Measurements from ENCODE around the gene PPP6R3. TPM values are rescaled to one million over a fixed set of nuclear protein-coding genes. Genes with fewer than 3 reads are reported as not detected.
A peak's percentile ranks its signal among the peaks of the same experiment; 100 is the strongest.
"Not testable (repeated sequence)": the region's sequence is repeated elsewhere in the genome, so short reads cannot be mapped to it uniquely, and the experiment has no call there.

PPP6R3 gene
- polyA plus RNA-seq, 1 donor: 62.8 TPM

DNA sequence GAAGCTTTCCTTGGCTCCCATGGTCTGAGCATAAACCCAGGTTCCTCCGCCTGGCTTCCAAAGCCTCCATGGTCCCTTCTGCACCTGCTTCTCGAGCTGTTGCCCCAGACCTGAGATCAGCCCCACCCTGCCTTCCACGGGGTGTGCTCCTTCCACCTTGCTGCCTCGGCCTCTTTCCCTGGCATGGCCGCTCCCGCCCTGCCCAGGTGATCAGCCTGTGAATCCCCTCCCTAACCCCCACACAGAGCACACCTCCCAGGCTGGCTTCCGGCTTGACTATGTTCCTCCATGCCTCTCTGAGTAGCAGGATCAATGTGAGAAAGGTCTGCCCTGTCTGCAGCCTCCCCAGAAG, 2.7 kb upstream of the PPP6R3 start:
- no peak for DNase-seq

DNA sequence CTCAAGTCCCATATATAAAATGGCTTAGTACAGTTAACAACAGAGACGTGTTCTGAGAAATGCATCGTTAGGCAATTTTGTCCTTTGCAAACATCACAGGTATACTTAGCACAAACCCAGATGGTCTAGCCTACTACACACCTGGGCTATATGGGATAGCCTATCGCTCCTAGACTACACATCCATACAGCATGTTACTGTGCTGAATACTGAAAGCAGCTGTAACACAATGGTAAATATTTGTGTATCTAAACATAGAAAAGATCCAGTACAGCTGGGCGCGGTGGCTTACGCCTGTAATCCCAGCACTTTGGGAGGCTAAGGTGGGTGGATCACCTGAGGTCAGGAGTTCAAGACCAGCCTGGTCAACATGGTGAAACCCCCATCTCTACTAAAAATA, 2.2 kb upstream of the PPP6R3 start:
- DNase-seq: not testable (repeated sequence)

- DNase-seq: peak; percentile 98
These were observed 439 bp upstream of the PPP6R3 start for GRCh38 chr11:68459886-68460740.

DNA sequence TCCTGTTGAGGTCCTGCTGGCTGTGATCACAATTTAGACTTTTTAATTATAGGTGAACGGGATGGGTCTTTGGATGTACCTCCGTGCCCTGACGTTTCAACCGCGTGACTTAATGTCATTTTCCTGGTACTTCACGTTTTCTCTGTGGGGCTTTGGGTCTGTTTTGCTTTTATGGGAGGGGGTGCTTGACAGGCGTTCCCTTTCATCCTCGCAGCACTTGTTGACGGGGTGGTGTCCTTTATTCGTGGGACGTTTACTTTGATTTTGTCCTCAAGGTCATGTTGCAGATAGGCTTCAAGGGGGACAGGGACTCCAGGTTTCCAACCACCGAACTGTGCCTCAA, 994 bp downstream of the PPP6R3 start:
- DNase-seq: no peak

DNA sequence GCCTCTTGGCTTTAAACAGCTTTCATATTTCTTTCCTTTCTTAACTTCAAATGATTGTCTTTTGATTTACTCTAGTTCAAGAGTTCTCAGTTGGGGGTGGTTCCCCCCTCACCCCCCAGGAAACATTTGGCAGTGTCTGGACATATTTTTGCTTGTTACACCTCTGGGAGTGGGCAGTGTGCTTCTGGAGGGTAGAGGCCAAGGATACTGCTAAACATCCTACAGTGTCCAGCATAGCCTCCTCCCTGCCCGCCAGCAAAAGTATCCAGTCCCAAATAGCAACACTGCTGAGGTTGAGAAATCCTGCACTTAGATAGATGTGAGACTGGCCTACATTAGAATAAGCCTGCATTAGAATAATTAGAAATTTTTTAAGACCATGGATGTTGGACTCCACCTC, 3.2 kb downstream of the PPP6R3 start:
- no peak for DNase-seq

- DNase-seq: no peak
These were observed 6.8 kb downstream of the PPP6R3 start for GRCh38 chr11:68467201-68467834.

DNA sequence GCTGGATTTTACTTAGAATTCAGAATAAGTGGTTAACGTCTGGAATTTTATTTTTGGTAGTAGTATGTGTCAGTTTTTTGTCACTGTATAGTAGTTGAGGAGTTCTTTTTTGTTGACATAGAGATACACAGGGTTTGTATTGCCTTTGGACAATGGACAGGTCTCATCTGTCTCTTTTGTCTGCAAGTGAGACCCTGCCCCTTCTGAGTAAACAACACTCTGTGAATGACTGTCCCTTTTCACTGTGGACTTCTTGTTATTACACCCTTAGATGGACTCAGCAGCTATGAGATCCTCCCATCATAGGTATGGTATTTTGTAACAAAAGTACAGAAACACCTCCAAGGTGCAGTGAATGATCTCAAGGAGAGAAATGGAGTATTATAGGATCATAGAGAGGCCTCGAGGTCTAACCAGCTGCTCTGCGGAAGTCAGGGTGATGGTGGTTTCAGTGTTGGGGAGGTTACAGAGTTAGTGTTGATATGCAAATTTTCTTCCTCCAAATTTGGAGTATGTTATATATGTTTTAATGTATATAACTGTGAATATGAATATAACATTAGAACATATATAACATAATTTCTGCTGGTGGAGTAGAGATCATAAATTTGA, 7.8 kb downstream of the PPP6R3 start:
- no peak for DNase-seq

- DNase-seq: no peak
These were observed 8.6 kb downstream of the PPP6R3 start for GRCh38 chr11:68469122-68469521.

- no peak for DNase-seq
These were observed 9.1 kb downstream of the PPP6R3 start for GRCh38 chr11:68469642-68470041.

DNA sequence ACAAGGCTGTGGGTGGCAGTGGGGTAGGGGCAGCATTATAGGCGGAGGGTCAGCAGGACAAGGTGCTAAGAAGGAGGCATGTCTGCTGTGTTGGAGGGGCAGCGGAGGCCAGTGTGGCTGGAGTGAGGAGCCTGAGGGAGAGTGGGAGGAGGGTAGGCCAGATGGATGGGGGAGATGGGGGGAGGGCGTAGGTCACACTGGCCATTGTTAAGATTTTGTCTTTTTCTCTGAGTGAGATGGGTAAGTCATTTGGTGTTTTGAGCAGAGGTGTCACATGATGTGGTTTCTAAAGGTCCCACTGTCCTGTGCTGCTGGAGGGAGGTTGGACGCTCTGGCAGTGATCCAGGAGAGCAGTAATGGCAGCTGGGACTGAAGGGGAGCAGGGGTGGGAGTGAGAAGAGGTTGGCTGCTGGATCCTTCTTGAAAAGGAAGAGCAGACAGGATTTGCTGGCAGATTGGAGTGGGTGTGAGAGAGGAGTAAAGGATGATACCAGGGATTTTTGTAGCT, 9.8 kb downstream of the PPP6R3 start:
- no peak for DNase-seq

GRCh38 chr11:68471360-68472340, 11.1 kb downstream of the PPP6R3 start:
- no peak for DNase-seq

GRCh38 chr11:68472778-68473177, 12.2 kb downstream of the PPP6R3 start:
- no peak for DNase-seq

DNA sequence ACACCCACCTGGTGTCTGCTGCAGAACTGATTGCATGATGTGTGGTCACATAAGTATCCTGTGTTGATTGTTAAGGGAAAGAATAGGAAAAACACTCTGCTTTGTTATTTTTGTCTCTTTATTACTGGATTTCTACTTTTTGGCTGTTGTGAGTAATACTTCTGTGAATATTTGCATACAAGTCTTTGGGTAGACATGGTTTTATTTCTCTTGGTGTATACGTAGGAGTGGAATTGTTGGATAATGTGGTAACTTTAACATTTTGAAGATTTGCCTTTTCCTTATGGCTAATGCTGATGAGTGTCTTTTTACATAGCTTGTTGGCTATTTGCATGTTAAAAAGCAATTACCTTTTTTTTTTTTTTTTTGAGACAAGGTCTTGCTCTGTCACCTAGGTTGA, 13.1 kb downstream of the PPP6R3 start:
- no peak for DNase-seq

GRCh38 chr11:68475626-68476025, 15.1 kb downstream of the PPP6R3 start:
- not testable (repeated sequence) for DNase-seq

DNA sequence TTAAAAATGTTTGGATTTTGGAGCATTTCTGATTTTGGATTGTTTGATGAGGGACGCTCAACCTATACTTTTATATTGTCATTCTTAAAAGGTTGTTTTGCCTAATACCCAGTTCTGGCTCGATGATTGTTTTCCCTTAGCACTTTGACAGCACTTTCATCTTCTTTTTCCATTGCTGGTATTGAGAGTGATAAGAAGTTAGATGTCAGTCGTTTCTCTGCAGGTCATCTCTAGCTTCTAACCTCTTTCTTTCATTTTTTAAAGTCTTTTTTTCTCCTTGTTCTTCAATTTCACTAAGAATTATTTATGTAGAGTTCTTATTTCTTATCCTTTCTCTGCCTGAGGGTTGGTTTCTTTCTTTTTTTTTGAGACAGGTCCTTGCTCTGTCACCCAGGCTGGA, 18.8 kb downstream of the PPP6R3 start:
- no peak for DNase-seq

DNA sequence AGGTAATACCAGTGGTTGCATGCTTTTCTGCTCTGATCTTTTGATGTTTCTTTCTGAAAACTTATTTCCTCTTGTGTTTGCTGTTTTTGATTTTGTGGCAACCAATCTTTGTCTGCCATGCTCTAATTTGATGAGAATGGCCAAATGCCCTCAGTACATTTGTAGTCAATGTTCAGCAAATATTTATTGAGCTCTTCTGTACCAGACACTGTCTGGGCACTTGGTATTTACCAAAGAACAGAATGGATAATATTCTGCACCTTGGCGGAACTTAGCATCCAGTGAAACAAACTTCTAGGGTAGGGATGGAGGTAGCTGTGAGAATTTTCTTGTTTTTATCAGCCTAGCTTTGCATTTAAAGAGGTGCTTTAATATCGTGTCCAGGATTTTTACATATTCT, 19.6 kb downstream of the PPP6R3 start:
- DNase-seq: no peak

DNA sequence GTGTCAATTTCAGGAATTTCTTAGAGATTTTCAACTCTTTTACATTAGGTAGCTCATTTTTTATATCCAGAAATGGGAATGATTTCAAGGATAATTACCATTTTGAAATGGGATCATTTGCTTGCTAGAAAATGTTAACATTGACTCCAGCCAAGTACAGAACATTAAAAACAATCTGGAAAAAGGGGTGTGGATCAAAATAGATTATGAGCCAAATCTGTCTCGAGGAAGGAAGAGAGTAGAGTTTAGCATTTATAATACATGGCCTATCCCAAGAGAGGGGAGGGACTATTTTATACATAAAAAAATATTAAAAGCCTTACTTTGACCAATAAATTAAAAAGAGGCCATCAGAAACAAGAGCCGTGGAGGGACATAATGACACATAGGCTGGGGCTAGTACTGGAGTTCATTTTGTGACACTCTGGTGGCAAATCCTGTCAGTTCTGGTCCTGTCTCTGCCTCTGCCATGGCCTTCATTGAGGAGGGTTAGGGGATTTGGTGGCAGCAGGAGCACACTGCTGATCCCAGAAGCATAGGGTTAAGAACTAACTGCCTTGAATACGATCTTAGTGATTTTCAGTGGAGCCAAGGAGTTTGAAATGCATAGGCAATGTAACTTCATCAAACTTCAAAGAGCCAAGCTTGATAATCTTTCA, 20.4 kb downstream of the PPP6R3 start:
- DNase-seq: no peak

GRCh38 chr11:68481579-68482240, 21.2 kb downstream of the PPP6R3 start:
- no peak for DNase-seq

GRCh38 chr11:68488623-68489022, 28.1 kb downstream of the PPP6R3 start:
- DNase-seq: no peak

DNA sequence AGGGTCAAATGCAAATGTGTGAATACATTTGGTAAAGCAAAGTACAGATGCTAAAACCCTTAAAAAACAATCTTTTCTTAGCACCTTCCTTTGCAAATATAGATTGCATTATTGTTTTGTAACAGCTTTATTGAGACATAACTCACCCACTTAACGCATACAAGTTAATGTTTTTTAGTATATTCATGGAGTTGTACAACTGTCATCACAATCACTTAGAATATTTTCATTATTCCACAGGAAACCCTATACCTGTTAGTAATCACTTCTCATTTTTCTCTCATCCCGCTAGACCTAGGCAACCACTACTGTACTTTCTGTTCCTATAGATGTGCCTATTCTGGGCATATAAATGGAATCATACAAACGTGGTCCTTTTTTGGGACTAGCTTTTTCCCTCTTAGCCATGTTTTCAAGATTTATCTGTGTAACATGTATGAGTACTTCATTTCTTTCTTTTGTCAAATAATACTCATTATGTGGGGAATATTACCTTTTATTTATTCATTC, 34.7 kb downstream of the PPP6R3 start:
- no peak for DNase-seq

DNA sequence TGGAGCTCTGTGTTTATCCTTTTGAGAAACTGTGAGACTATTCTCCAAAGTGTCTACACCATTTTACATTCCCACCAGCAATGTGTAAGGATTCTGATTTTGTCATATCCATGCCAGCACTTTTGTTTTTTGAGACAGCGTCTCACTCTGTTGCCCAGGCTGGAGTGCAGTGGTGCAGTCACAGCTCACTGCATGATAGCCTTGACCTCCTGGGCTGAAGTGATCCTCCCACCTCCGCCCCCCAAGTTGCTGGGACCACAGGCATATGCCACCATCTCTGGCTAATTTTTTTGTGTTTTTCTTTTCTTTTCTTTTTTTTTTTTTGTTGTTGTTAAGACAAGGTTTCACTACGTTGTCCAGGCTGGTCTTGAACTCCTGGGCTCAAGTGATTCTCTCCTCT, 35.3 kb downstream of the PPP6R3 start:
- DNase-seq: no peak

All from hindlimb muscle (tissue), 1 donor.